Prostate gland (tissue), 2 donors: ENCODE results near the gene PEX11G.

ENCODE experiments used
- POLR2A ChIP-seq: fragments of 450-650 bp; IDR thresholded peaks from one replicate; pipeline ENCODE4 v1.6.1; 2016; ENCODE audit warnings: antibody characterized with exemption, mild to moderate bottlenecking
- TF ChIP-seq, protein P1 (sequence below), 4 experiments: fragments of 200-600 bp in 2 of 4; fragments of 450-650 bp in 2 of 4; sonication (generic) in 2 of 4; IDR thresholded peaks; 1 replicate in 3 of 4; 2 replicates in 1 of 4; pipeline ENCODE4 v1.5.1; 2016 to 2019; ENCODE audit warnings: antibody characterized with exemption in 4 of 4, mild to moderate bottlenecking in 2 of 4, moderate library complexity in 2 of 4

DNA sequence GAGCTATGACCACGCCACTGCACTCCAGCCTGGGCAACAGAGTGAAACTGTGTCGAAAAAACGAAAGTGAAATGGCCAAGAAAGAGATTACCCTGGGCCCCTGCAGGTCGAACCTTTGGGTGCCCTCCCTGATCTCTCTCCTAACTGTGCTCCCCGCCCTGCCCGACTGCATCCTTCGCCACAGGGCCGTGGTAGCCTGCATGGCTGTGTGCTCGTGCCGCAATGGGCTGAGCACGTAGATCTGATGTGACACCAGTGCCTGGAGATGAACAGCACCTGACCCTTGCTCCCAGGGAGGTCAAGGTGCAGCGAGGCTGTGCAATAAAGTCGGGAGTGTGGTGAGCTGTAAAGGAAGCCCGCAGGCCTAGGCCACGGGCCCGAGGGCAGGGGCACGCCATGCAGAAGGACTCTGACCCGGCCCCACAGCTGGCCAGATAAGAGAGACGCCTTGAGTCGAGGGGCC lies 60.2 kb downstream of the PEX11G start:
- TF ChIP-seq, protein P1, sequence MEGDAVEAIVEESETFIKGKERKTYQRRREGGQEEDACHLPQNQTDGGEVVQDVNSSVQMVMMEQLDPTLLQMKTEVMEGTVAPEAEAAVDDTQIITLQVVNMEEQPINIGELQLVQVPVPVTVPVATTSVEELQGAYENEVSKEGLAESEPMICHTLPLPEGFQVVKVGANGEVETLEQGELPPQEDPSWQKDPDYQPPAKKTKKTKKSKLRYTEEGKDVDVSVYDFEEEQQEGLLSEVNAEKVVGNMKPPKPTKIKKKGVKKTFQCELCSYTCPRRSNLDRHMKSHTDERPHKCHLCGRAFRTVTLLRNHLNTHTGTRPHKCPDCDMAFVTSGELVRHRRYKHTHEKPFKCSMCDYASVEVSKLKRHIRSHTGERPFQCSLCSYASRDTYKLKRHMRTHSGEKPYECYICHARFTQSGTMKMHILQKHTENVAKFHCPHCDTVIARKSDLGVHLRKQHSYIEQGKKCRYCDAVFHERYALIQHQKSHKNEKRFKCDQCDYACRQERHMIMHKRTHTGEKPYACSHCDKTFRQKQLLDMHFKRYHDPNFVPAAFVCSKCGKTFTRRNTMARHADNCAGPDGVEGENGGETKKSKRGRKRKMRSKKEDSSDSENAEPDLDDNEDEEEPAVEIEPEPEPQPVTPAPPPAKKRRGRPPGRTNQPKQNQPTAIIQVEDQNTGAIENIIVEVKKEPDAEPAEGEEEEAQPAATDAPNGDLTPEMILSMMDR (IDR thresholded peaks at IDR 0.05) = no peak
- no peak for TF ChIP-seq POLR2A
